ENCODE results near the gene IGF2R.

DNA sequence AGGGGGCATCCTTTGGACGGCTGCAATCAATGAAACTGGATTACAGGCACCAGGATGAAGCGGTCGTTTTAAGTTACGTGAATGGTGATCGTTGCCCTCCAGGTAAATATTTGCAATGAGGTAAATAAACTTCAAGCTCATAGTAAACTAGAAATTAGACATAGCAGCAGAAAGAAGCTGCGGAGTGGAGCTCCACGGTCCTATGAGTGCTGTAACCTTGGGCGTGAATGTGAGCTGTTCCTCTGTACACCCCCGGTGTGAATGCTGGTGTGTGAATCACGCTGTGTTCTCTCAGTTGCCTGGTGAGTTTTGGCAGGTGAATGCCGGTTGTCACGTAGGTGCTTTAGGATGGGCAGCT, 110.8 kb downstream of the IGF2R start:
- TF ChIP-seq, protein P1, sequence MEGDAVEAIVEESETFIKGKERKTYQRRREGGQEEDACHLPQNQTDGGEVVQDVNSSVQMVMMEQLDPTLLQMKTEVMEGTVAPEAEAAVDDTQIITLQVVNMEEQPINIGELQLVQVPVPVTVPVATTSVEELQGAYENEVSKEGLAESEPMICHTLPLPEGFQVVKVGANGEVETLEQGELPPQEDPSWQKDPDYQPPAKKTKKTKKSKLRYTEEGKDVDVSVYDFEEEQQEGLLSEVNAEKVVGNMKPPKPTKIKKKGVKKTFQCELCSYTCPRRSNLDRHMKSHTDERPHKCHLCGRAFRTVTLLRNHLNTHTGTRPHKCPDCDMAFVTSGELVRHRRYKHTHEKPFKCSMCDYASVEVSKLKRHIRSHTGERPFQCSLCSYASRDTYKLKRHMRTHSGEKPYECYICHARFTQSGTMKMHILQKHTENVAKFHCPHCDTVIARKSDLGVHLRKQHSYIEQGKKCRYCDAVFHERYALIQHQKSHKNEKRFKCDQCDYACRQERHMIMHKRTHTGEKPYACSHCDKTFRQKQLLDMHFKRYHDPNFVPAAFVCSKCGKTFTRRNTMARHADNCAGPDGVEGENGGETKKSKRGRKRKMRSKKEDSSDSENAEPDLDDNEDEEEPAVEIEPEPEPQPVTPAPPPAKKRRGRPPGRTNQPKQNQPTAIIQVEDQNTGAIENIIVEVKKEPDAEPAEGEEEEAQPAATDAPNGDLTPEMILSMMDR (IDR thresholded peaks at IDR 0.05), result no peak
- no peak for TF ChIP-seq EP300 (IDR thresholded peaks at IDR 0.05)
- TF ChIP-seq POLR2A (IDR thresholded peaks at IDR 0.05), result no peak
